Measurements from ENCODE around the gene ATP8A1.
"Not testable (repeated sequence)": the region's sequence is repeated elsewhere in the genome, so short reads cannot be mapped to it uniquely, and the experiment has no call there.

ATP8A1 gene

GRCh38 chr4:42656679-42656943, 294 bp downstream of the ATP8A1 start:
- peak overlapping the region; percentile 50 for H3K4me3 ChIP-seq (ENCODE audit: control insufficient read depth, low read depth, low read length)
- DNase-seq (ENCODE audit: low read depth) = no peak
- TF ChIP-seq CTCF (conservative IDR thresholded peaks at IDR 0.05; ENCODE audit: control insufficient read depth, insufficient read depth, low read depth, low read length) = no peak

- DNase-seq (ENCODE audit: low read depth) = no peak
- TF ChIP-seq CTCF (conservative IDR thresholded peaks at IDR 0.05; ENCODE audit: control insufficient read depth, insufficient read depth, low read depth, low read length) = no peak
- H3K4me3 ChIP-seq (ENCODE audit: control insufficient read depth, low read depth, low read length) = peak overlapping the region; percentile 50
Observed at GRCh38 chr4:42655921-42656678, 805 bp downstream of the ATP8A1 start.

- DNase-seq (ENCODE audit: low read depth) = no peak
- no peak overlapping the region for H3K4me3 ChIP-seq (ENCODE audit: control insufficient read depth, low read depth, low read length)
- TF ChIP-seq CTCF (conservative IDR thresholded peaks at IDR 0.05; ENCODE audit: control insufficient read depth, insufficient read depth, low read depth, low read length) = no peak
Observed at GRCh38 chr4:42655269-42655637, 1.7 kb downstream of the ATP8A1 start.

GRCh38 chr4:42654631-42655268, 2.2 kb downstream of the ATP8A1 start:
- DNase-seq (ENCODE audit: low read depth) = peak; percentile 92
- TF ChIP-seq CTCF (conservative IDR thresholded peaks at IDR 0.05; ENCODE audit: control insufficient read depth, insufficient read depth, low read depth, low read length) = peak; percentile 21
- H3K4me3 ChIP-seq (ENCODE audit: control insufficient read depth, low read depth, low read length) = no peak overlapping the region

GRCh38 chr4:42653626-42654560, 3.0 kb downstream of the ATP8A1 start:
- DNase-seq (ENCODE audit: low read depth) = peak; percentile 20
- TF ChIP-seq CTCF (conservative IDR thresholded peaks at IDR 0.05; ENCODE audit: control insufficient read depth, insufficient read depth, low read depth, low read length) = no peak
- H3K4me3 ChIP-seq (ENCODE audit: control insufficient read depth, low read depth, low read length) = no peak overlapping the region

- not testable (repeated sequence) for H3K4me3 ChIP-seq (ENCODE audit: control insufficient read depth, low read depth, low read length); DNase-seq (ENCODE audit: low read depth)
Observed at GRCh38 chr4:42652529-42653231, 4.2 kb downstream of the ATP8A1 start.
